ENCODE results near the gene NKAPL.

The NKAPL gene

GRCh38 chr6:28250747-28251146 is 8.3 kb upstream of the NKAPL start:
- FAIRE-seq: no peak
- TF ChIP-seq CTCF (IDR thresholded peaks at IDR 0.05; ENCODE audit: insufficient read depth, missing control alignments): no peak
- no peak for DNase-seq (ENCODE audit: insufficient read length, low spot score)

- TF ChIP-seq CTCF (IDR thresholded peaks at IDR 0.05; ENCODE audit: insufficient read depth, missing control alignments): no peak
- DNase-seq (ENCODE audit: insufficient read length, low spot score) (no peak), FAIRE-seq (no peak)
These were observed 7.5 kb upstream of the NKAPL start for GRCh38 chr6:28251661-28252008.

- FAIRE-seq (peak; percentile 35), DNase-seq (ENCODE audit: insufficient read length, low spot score) (peak; percentile 36)
- TF ChIP-seq CTCF (IDR thresholded peaks at IDR 0.05; ENCODE audit: insufficient read depth, missing control alignments): no peak
These were observed 6.8 kb upstream of the NKAPL start, which contains the start of gene ZKSCAN4 for GRCh38 chr6:28252009-28252975. ZKSCAN4 (minus strand) TSS chr6:28252269; CDS start chr6:28251980, 289 bp downstream.

- no peak for FAIRE-seq
- TF ChIP-seq CTCF (IDR thresholded peaks at IDR 0.05; ENCODE audit: insufficient read depth, missing control alignments): no peak
- no peak for DNase-seq (ENCODE audit: insufficient read length, low spot score)
These were observed 5.0 kb upstream of the NKAPL start for GRCh38 chr6:28254121-28254519.

GRCh38 chr6:28257042-28257441 is 2.1 kb upstream of the NKAPL start:
- FAIRE-seq (no peak), DNase-seq (ENCODE audit: insufficient read length, low spot score) (no peak)
- TF ChIP-seq CTCF (IDR thresholded peaks at IDR 0.05; ENCODE audit: insufficient read depth, missing control alignments): no peak

GRCh38 chr6:28263922-28264321 is 4.8 kb downstream of the NKAPL start:
- DNase-seq (ENCODE audit: insufficient read length, low spot score) (no peak), FAIRE-seq (no peak)
- no peak for TF ChIP-seq CTCF (IDR thresholded peaks at IDR 0.05; ENCODE audit: insufficient read depth, missing control alignments)

GRCh38 chr6:28264834-28265401 is 5.8 kb downstream of the NKAPL start:
- no peak for TF ChIP-seq CTCF (IDR thresholded peaks at IDR 0.05; ENCODE audit: insufficient read depth, missing control alignments)
- no peak for FAIRE-seq

More at GRCh38 chr6:28264834-28265401, 5.8 kb downstream of the NKAPL start:
- DNase-seq (ENCODE audit: insufficient read length, low spot score): no peak

Measured in D721Med (cell line).